K562 (cell line): ENCODE data around the gene CST8. TPM values are rescaled to one million over a fixed set of nuclear protein-coding genes. Genes with fewer than 3 reads are reported as not detected.

Experiments used
- ARID3B ChIP-seq: fragments of 250-450 bp; sonication (Bioruptor Pico); IDR thresholded peaks from 2 replicates; pipeline ENCODE4 v1.4.0; 2020; ENCODE audit warnings: borderline replicate concordance
- BDP1 ChIP-seq: IDR thresholded peaks from 3 replicates; pipeline ENCODE4 v1.6.1; 2011; ENCODE audit not compliant: insufficient read length, insufficient read depth
- CBFA2T3 ChIP-seq: fragments of 450-650 bp; IDR thresholded peaks from 2 replicates; pipeline ENCODE4 v1.6.1; 2017
- CBX1 ChIP-seq: sonication (generic); IDR thresholded peaks from 2 replicates; pipeline ENCODE4 v1.6.1; 2016; ENCODE audit warnings: antibody characterized with exemption, low read depth, mild to moderate bottlenecking
- CBX5 ChIP-seq: IDR thresholded peaks from 2 replicates; pipeline ENCODE4 v1.6.1; 2014; ENCODE audit warnings: low read depth, borderline replicate concordance
- CREB3L1 ChIP-seq: fragments of 450-650 bp; IDR thresholded peaks from 2 replicates; pipeline ENCODE4 v1.6.1; 2014; ENCODE audit warnings: low read depth, mild to moderate bottlenecking, moderate library complexity, borderline replicate concordance
- FOSL1 ChIP-seq: fragments of 200-800 bp; sonication (Bioruptor generic); conservative IDR thresholded peaks from 2 replicates; pipeline ENCODE4 v1.6.1; 2016; ENCODE audit warnings: missing genetic modification characterization, missing compliant biosample characterization
- HEY1 ChIP-seq: fragments of 250-450 bp; sonication (Bioruptor Pico); IDR thresholded peaks from 2 replicates; pipeline ENCODE4 v1.5.0; 2020; ENCODE audit warnings: mild to moderate bottlenecking, moderate library complexity, borderline replicate concordance
- HMG20A ChIP-seq: fragments of 450-650 bp; formaldehyde crosslinking; conservative IDR thresholded peaks from 2 replicates; pipeline ENCODE4 v1.4.0; 2020; ENCODE audit warnings: mild to moderate bottlenecking, mixed read lengths
- IRF9 ChIP-seq: fragments of 450-650 bp; IDR thresholded peaks from 2 replicates; pipeline ENCODE4 v1.6.1; 2016; ENCODE audit warnings: missing biosample characterization, missing genetic modification characterization
- KDM1A ChIP-seq, 2 experiments: fragments of 450-650 bp; IDR thresholded peaks; 2 replicates each; pipeline ENCODE4 v1.6.1; 2016; ENCODE audit warnings: mild to moderate bottlenecking in 2 of 2
- MAFG ChIP-seq: fragments of 450-650 bp; conservative IDR thresholded peaks from 2 replicates; pipeline ENCODE4 v1.6.1; 2016; ENCODE audit warnings: missing genetic modification characterization, missing compliant biosample characterization
- MYNN ChIP-seq, 2 experiments: sonication (generic); formaldehyde crosslinking in 1 of 2; IDR thresholded peaks; 2 replicates each; pipeline versions ENCODE4 v1.5.0 to v1.6.1; 2016 to 2020; ENCODE audit warnings: antibody characterized with exemption in 1 of 2, missing genetic modification reagents in 1 of 2
- NR2C2 ChIP-seq, 2 experiments: fragments of 200-800 bp in 1 of 2; sonication (Bioruptor generic) in 1 of 2; sonication (generic) in 1 of 2; formaldehyde crosslinking in 1 of 2; IDR thresholded peaks; 2 replicates each; pipeline versions ENCODE4 v1.6.1 to v1.8.0; 2016 to 2022; ENCODE audit warnings: mild to moderate bottlenecking in 1 of 2, missing compliant biosample characterization in 1 of 2, missing genetic modification characterization in 1 of 2, missing genetic modification reagents in 1 of 2
- NR4A1 ChIP-seq, 2 experiments: fragments of 250-450 bp in 1 of 2; fragments of 450-650 bp in 1 of 2; sonication (Bioruptor Pico) in 1 of 2; IDR thresholded peaks; 2 replicates each; pipeline versions ENCODE4 v1.4.0 to v1.6.1; 2016 to 2020; ENCODE audit warnings: mild to moderate bottlenecking in 2 of 2, missing compliant biosample characterization in 1 of 2, missing genetic modification characterization in 1 of 2, moderate library complexity in 1 of 2
- POLR3A ChIP-seq: IDR thresholded peaks from 2 replicates; pipeline ENCODE4 v1.6.1; 2011; ENCODE audit warnings: borderline replicate concordance, mild to moderate bottlenecking, moderate library complexity; ENCODE audit not compliant: insufficient read length, insufficient read depth; ENCODE audit errors: extremely low read depth
- RCOR1 ChIP-seq, 2 experiments: IDR thresholded peaks; 2 replicates each; pipeline ENCODE4 v1.6.1; 2012; ENCODE audit warnings: low read depth in 2 of 2, low read length in 2 of 2, borderline replicate concordance in 1 of 2, improper control_type of control experiment in 1 of 2
- SNRNP70 ChIP-seq: fragments of 200-400 bp; formaldehyde crosslinking; optimal IDR thresholded peaks from 2 replicates; pipeline ENCODE3; 2017; ENCODE audit warnings: low read depth, low read length
- TAL1 ChIP-seq: fragments of 450-650 bp; IDR thresholded peaks from 2 replicates; pipeline ENCODE4 v1.6.1; 2016; ENCODE audit warnings: mild to moderate bottlenecking
- U2AF2 ChIP-seq: fragments of 200-400 bp; formaldehyde crosslinking; optimal IDR thresholded peaks from 2 replicates; pipeline ENCODE3; 2017; ENCODE audit warnings: low read depth, mild to moderate bottlenecking, low read length
- XRCC3 ChIP-seq: fragments of 450-650 bp; IDR thresholded peaks from 2 replicates; pipeline ENCODE4 v1.6.1; 2017; ENCODE audit warnings: mild to moderate bottlenecking, moderate library complexity
- YBX1 ChIP-seq: fragments of 450-650 bp; IDR thresholded peaks from 2 replicates; pipeline ENCODE4 v1.7.1; 2016; ENCODE audit warnings: mild to moderate bottlenecking
- ZNF134 ChIP-seq: fragments of 250-450 bp; sonication (Bioruptor Pico); conservative IDR thresholded peaks from 2 replicates; pipeline ENCODE4 v1.4.0; 2020
- ZNF551 ChIP-seq: fragments of 250-450 bp; sonication (Bioruptor Pico); IDR thresholded peaks from 2 replicates; pipeline ENCODE4 v1.5.0; 2021; ENCODE audit warnings: mild to moderate bottlenecking, moderate library complexity
- ZNF584 ChIP-seq: fragments of 200-800 bp; sonication (Bioruptor generic); IDR thresholded peaks from 2 replicates; pipeline ENCODE4 v1.6.1; 2016; ENCODE audit warnings: low read depth, mild to moderate bottlenecking, missing genetic modification characterization, missing compliant biosample characterization
- polyA plus RNA-seq, 8 experiments: library from polyadenylated mRNA; depleted of rRNA in 4 of 8; stranded (reverse) in 5 of 8; unstranded in 3 of 8; fragments of >200 nt; fragmentation: Nextera tagmentation in 2 of 8; fragmentation: Illumina TruSeq in 1 of 8; extraction: Ambion mirVana in 2 of 8; extraction: Trizol in 1 of 8; gene quantifications; 2 replicates each; pipeline versions ENCODE4 v1.2.1 to v1.2.3, GENCODE V29; 2011 to 2014; ENCODE audit warnings: inconsistent platforms in 1 of 8, missing spikeins in 1 of 8
- total RNA-seq, 7 experiments: library from RNA; depleted of rRNA in 6 of 7; stranded (reverse); fragments of >200 nt in 6 of 7; fragmentation: Illumina TruSeq in 2 of 7; extraction: Trizol in 2 of 7; gene quantifications; 2 replicates each; pipeline versions ENCODE4 v1.2.1 to v1.2.3, GENCODE V29; 2011 to 2021; ENCODE audit warnings: low replicate concordance in 1 of 7

CST8 gene
- total and polyA plus RNA-seq, 9 of the 15 experiments (the other 6 are each of a cell fraction or from before 2014, with no cell fraction given) = not detected

GRCh38 chr20:23493172-23493772 is 2.4 kb downstream of the CST8 start (continued):
- TF ChIP-seq XRCC3 (no peak), POLR3A (no peak), SNRNP70 (no peak), CBX1 (no peak), KDM1A (IDR thresholded peaks at IDR 0.05) (0 out of 4 replicates have a peak, but pooled peaks of 1 of the 2 experiments have one; percentile 7), CBX5 (no peak), NR2C2 (CRISPR knock-in tag; IDR thresholded peaks at IDR 0.05) (no peak), NR2C2 (tag; IDR thresholded peaks at IDR 0.05) (no peak), ZNF551 (CRISPR knock-in tag) (no peak), IRF9 (tag) (no peak), ZNF584 (no peak), NR4A1 (CRISPR knock-in tag; IDR thresholded peaks at IDR 0.05) (no peak), NR4A1 (tag; IDR thresholded peaks at IDR 0.05) (0 out of 2 replicates have a peak, but pooled peaks have one; percentile 51), U2AF2 (no peak), BDP1 (no peak), RCOR1 (IDR thresholded peaks at IDR 0.05; ENCODE audit: borderline replicate concordance in 1 of 2, low read depth in 2 of 2, low read length in 2 of 2) (no peak), MYNN (IDR thresholded peaks at IDR 0.05) (no peak), MYNN (CRISPR knock-in tag; IDR thresholded peaks at IDR 0.05) (no peak), MAFG (tag) (no peak), HEY1 (no peak), FOSL1 (tag) (0 out of 2 replicates have a peak, but pooled peaks have one; percentile 24), CBFA2T3 (peak; percentile 30), HMG20A (no peak), ARID3B (CRISPR knock-in tag) (no peak), TAL1 (peak; percentile 32; the same call in 1 of the 2 replicates), YBX1 (no peak), CREB3L1 (no peak), ZNF134 (CRISPR knock-in tag) (no peak)
